H7 (cell line): ENCODE measurements around the gene COG4. TPM values are rescaled to one million over a fixed set of nuclear protein-coding genes. Genes with fewer than 3 reads are reported as not detected.

Experiments used
- DNase-seq: peaks from one replicate; pipeline ENCODE4 v3.0.0; 2012
- H3K27me3 ChIP-seq: 2 replicates; pipeline ENCODE4 v1.6.0; 2011; ENCODE audit warnings: mild to moderate bottlenecking, low read length; ENCODE audit not compliant: control insufficient read depth, insufficient read depth
- H3K36me3 ChIP-seq: replicated peaks from 2 replicates; pipeline ENCODE4 v1.5.1; 2011; ENCODE audit warnings: low read length; ENCODE audit not compliant: control insufficient read depth, insufficient read depth
- H3K4me3 ChIP-seq: 2 replicates; pipeline ENCODE4 v1.5.1; 2011; ENCODE audit warnings: low read depth, mild to moderate bottlenecking, control low read depth, low read length, moderate library complexity; ENCODE audit not compliant: insufficient read depth
- total RNA-seq: library from RNA; depleted of rRNA; stranded (reverse); fragments of >200 nt; shearing (Covaris generic); gene quantifications from 2 replicates; pipeline ENCODE4 v1.2.3, GENCODE V29; 2014

The COG4 gene
- total RNA-seq, 1 experiment from 2014 or later = 78.7 TPM

DNA sequence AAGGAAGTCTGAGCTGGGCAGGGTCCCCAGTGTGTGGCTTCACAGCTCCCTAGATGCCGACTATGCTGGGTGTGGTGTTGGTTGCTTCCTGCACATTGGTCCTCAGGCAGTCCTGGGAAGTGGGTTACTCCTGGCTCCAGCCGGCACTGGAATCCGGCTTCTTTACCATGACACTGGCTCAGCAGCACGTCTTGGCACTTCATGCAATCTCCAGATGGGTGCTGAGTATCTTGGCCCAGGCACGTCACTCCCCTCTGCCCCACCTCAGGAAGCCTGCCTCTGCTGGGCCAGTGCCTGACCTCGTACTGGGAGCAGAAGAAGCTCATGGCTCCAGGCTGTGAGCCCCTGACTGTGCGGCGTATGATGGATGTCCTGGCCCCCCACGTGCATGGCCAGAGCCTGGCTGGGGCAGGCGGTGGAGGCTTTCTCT is 44.4 kb downstream of the COG4 start:
- DNase-seq = peak; percentile 72
- no peak overlapping the region for H3K4me3 ChIP-seq
- H3K27me3 ChIP-seq = no peaks in the 10 kb centered on the region
- H3K36me3 ChIP-seq = peaks cover 16% of the 10 kb centered on the region

- Histone ChIP-seq H3K27me3 (no peaks in the 10 kb centered on the region), H3K4me3 (no peak overlapping the region), H3K36me3 (peaks cover 12% of the 10 kb centered on the region)
- DNase-seq = peak; percentile 42
Measured at GRCh38 chr16:70478169-70478568, 45.2 kb downstream of the COG4 start.

- H3K4me3 ChIP-seq = no peak overlapping the region
- H3K36me3 ChIP-seq = peaks cover 9% of the 10 kb centered on the region
- no peaks in the 10 kb centered on the region for H3K27me3 ChIP-seq
- DNase-seq = peak; percentile 51
Measured at GRCh38 chr16:70476272-70477020, 46.9 kb downstream of the COG4 start.

DNA sequence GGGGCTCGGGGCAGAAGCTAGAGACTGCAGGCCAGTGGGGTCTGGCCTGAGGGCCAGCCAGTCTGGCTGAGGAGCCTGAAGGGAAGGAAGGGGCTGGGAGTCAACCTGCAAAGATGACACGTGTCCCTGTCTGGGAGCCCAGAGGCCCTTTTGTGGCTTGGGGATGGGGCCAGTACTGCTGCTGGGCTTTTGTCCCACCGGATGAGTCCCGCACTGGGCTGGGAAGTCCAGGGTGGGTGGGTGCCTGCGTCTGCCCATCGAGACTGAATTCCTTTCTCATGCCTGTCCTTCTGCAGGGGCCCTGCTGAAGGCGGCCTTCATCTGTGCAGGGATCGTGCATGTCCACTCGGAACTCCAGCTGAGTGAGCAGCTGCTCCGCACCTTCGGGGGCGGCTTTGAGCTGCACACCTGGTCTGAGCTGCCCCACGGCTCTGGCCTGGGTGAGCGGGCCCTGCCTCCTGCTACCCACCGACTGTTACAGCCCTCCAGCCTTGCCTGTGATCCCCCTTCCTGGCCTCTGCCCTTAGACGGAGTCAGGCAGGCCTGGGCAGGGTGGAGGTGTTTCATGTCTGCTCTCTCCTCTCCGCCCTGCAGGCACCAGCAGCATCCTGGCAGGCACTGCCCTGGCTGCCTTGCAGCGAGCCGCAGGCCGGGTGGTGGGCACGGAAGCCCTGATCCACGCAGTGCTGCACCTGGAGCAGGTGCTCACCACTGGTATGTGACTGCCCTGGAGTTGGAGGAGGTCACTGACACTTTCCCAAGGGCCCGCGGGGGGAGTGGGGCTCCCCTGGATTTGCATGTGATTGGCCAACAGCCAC is 48.1 kb downstream of the COG4 start:
- Histone ChIP-seq H3K36me3 (peaks cover 5% of the 10 kb centered on the region), H3K4me3 (no peak overlapping the region), H3K27me3 (no peaks in the 10 kb centered on the region)
- DNase-seq = peak; percentile 71

- DNase-seq = peak; percentile 62
Measured at GRCh38 chr16:70474320-70475053, 48.9 kb downstream of the COG4 start.

DNA sequence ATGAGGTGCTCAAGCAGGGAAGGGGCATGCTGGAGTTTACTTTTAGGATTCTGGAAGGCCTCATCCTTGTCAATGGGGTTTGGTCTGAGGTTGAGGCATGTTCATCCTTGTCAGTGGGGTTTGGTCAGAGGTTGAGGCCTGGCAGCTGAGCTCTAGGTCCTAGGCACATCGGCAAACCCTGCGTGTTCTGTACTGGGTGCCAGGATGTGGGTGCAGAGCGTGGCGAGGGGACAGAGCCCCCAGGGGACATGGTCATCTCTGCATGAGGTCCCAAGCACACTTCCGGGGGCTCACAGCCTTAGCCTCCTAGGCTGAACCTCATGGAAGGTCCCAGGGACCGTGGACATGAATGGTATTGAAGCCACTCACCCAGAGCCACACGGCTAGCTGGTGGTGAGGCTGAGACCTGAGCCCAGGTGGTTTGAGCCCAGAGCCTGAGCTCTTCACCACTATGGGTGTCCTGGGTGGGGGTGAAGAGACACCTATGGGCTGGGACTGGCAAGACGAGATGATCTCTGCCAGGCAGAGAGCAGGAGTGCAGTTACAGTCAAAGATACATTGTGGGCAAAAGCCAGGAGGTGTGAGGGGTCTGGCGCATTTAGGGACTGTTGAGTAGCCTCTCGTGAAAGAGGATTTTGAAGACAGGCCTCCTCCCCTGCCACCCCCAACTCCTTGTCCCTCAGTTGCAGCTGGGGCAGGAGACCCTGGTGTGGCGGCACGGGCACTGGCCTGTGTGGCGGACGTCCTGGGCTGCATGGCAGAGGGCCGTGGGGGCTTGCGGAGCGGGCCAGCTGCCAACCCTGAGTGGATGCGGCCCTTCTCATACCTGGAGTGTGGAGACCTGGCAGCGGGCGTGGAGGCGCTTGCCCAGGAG is 49.7 kb downstream of the COG4 start:
- peak; percentile 56 for DNase-seq
- H3K36me3 ChIP-seq = no peaks in the 10 kb centered on the region
- no peaks in the 10 kb centered on the region for H3K27me3 ChIP-seq
- H3K4me3 ChIP-seq = no peak overlapping the region

More at GRCh38 chr16:70474320-70475053, 48.9 kb downstream of the COG4 start:
- no peaks in the 10 kb centered on the region for H3K36me3 ChIP-seq
- H3K27me3 ChIP-seq = no peaks in the 10 kb centered on the region
- H3K4me3 ChIP-seq = no peak overlapping the region

DNA sequence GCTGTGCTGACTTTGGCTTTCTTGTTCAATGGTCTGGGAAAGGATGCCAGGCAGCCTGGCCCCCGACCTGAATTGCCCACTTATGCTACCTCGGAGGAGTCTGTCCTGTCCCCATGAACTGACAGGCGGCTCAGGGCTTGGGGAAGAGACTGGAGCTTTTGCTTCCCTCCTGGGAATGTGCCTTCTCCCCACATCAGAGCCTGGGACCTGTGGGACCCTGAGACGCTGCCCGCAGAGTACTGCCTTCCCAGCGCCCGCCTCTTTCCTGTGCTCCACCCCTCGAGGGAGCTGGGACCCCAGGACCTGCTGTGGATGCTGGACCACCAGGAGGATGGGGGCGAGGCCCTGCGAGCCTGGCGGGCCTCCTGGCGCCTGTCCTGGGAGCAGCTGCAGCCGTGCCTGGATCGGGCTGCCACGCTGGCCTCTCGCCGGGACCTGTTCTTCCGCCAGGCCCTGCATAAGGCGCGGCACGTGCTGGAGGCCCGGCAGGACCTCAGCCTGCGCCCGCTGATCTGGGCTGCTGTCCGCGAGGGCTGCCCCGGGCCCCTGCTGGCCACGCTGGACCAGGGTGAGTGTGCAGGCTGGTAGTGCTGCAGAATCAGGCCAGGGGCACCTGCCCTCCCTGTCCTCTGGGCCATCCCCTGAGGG is 50.4 kb downstream of the COG4 start:
- DNase-seq = peak; percentile 56
- Histone ChIP-seq H3K27me3 (no peaks in the 10 kb centered on the region), H3K4me3 (no peak overlapping the region), H3K36me3 (no peaks in the 10 kb centered on the region)

DNA sequence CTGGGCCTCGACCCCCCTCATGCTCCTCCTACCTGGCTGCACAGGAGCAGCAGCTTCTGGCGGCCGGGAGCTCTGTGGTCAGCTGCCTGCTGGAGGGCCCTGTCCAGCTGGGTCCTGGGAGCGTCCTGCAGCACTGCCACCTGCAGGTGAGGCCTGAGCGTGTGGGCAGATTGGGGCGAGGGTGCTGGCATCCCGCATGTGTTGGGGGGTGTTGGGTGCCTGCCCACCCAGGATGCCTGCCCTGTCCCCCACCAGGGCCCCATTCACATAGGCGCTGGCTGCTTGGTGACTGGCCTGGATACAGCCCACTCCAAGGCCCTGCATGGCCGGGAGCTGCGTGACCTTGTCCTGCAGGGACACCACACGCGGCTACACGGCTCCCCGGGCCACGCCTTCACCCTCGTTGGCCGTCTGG is 52.4 kb downstream of the COG4 start:
- no peaks in the 10 kb centered on the region for H3K27me3 ChIP-seq
- no peaks in the 10 kb centered on the region for H3K36me3 ChIP-seq
- DNase-seq = peak; percentile 94
- no peak overlapping the region for H3K4me3 ChIP-seq

DNA sequence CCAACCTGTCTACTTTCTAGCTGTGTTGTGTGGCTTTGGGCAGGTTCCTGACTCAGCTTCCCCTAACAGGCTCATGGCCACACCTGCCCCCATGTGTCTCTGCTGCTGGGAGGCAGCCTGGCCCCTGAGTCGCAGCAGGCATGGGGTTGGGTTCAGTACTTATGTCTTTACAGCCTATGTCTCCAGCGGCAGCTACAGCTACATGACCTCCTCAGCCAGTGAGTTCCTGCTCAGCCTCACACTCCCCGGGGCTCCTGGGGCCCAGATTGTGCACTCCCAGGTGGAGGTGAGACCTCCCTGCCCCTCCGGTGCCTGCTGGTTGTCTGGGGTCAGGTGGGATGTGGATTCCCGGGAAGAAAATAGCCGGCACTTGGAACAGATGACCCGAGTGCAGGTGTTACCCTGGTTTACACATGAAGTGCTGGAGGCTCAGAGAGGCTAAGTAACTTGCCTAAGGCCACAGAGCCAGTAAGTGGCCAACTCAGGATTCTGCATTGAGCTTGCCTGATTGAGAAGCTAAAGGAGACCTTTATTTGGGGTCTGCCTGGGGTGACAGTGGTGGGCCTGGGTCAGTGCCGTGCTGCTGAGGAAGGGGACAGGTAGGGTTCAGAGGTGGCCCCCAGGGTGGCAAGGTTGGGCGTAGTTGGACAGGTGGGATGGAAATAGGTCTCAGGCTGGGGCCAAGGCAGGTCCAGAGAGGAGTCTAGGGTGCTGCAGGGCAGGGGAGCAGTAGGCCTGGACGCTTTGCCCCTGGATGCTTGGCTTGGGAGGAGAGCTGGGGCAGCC is 53.0 kb downstream of the COG4 start:
- no peak overlapping the region for H3K4me3 ChIP-seq
- peak; percentile 47 for DNase-seq
- no peaks in the 10 kb centered on the region for H3K27me3 ChIP-seq
- no peaks in the 10 kb centered on the region for H3K36me3 ChIP-seq

- no peak overlapping the region for H3K4me3 ChIP-seq
- DNase-seq = peak; percentile 52
- no peaks in the 10 kb centered on the region for H3K27me3 ChIP-seq
- H3K36me3 ChIP-seq = no peaks in the 10 kb centered on the region
Measured at GRCh38 chr16:70468776-70469525, 54.4 kb downstream of the COG4 start.

- DNase-seq = peak; percentile 32
- Histone ChIP-seq H3K4me3 (no peak overlapping the region), H3K27me3 (no peaks in the 10 kb centered on the region), H3K36me3 (no peaks in the 10 kb centered on the region)
Measured at GRCh38 chr16:70467608-70468007, 55.7 kb downstream of the COG4 start.

DNA sequence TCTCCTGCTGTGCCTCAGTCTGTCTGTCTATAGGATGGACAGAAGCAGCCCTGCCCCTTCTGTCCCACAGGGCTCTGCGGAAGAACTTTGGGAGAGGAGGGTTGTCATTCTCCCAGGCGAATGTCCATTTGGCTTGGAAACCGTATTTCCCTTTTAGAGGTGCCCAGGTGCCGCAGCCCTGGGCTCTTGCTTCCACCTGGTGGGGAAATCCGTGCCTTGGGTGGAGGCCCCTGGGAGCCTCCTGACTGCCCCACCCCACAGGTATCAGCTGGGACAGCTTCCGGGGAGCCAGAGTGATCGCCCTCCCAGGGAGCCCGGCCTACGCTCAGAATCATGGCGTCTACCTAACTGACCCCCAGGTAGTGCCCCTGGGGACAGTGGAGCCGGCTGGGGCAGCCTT is 56.2 kb downstream of the COG4 start:
- DNase-seq = peak; percentile 70
- Histone ChIP-seq H3K36me3 (no peaks in the 10 kb centered on the region), H3K27me3 (no peaks in the 10 kb centered on the region), H3K4me3 (no peak overlapping the region)
